Hematopoietic multipotent progenitor cell (in vitro differentiated cells): ENCODE data around the gene SLC5A10. TPM values are rescaled to one million over a fixed set of nuclear protein-coding genes. Genes with fewer than 3 reads are reported as not detected.
A peak's percentile ranks its signal among the peaks of the same experiment; 100 is the strongest.
"Not testable (repeated sequence)": the region's sequence is repeated elsewhere in the genome, so short reads cannot be mapped to it uniquely, and the experiment has no call there.

Experiments used
- DNase-seq, 3 donors: peaks; one replicate each; pipeline ENCODE4 v3.0.0-alpha.2; 2011 to 2015; ENCODE audit warnings: low read depth in 2 of 3, low spot score in 2 of 3
- total RNA-seq: library from RNA; depleted of rRNA; stranded (reverse); fragments of >200 nt; gene quantifications from one replicate; pipeline ENCODE4 v1.2.3, GENCODE V29; 2012

The SLC5A10 gene
- 0.81 TPM for total RNA-seq

- no peak for DNase-seq
Observed at GRCh38 chr17:18951941-18952842, at the start of gene SLC5A10. Gene SLC5A10, plus strand, starts transcription at chr17:18952165. Its CDS starts 41 bp downstream, at chr17:18952206.

- DNase-seq: no peak
Observed at GRCh38 chr17:18904482-18904881, 47.5 kb upstream of the SLC5A10 start.

GRCh38 chr17:18905226-18905625 is 46.7 kb upstream of the SLC5A10 start:
- no peak for DNase-seq

- no peak for DNase-seq
Observed at GRCh38 chr17:18910326-18910725, 41.6 kb upstream of the SLC5A10 start.

- no peak for DNase-seq
Observed at GRCh38 chr17:18910881-18911280, 41.1 kb upstream of the SLC5A10 start.

- DNase-seq: peak in 2 of 3 donors; percentile 86 to 95
Observed at GRCh38 chr17:18916816-18917500, 35.0 kb upstream of the SLC5A10 start.

- no peak for DNase-seq
Observed at GRCh38 chr17:18917506-18918032, 34.4 kb upstream of the SLC5A10 start.

GRCh38 chr17:18919963-18920362 is 32.0 kb upstream of the SLC5A10 start:
- DNase-seq: no peak

- DNase-seq: peak in 2 of 3 donors; percentile 19 to 21
Observed at GRCh38 chr17:18920911-18921441, 31.0 kb upstream of the SLC5A10 start.

- DNase-seq: no peak
Observed at GRCh38 chr17:18921485-18921884, 30.5 kb upstream of the SLC5A10 start.

- DNase-seq: peak in 2 of 3 donors; percentile 78 to 83
Observed at GRCh38 chr17:18921912-18922451, 30.0 kb upstream of the SLC5A10 start.

- DNase-seq: not testable (repeated sequence)
Observed at GRCh38 chr17:18922596-18922995, 29.4 kb upstream of the SLC5A10 start.

GRCh38 chr17:18925187-18925586 is 26.8 kb upstream of the SLC5A10 start:
- no peak for DNase-seq

- DNase-seq: no peak
Observed at GRCh38 chr17:18928628-18929125, 23.3 kb upstream of the SLC5A10 start.

- peak in 1 of 3 donors; percentile 69 for DNase-seq
Observed at GRCh38 chr17:18932360-18933055, 19.5 kb upstream of the SLC5A10 start.

GRCh38 chr17:18933102-18934058 is 18.6 kb upstream of the SLC5A10 start:
- peak in 1 of 3 donors; percentile 25 for DNase-seq

- no peak for DNase-seq
Observed at GRCh38 chr17:18937981-18938691, 13.8 kb upstream of the SLC5A10 start.

- DNase-seq: no peak
Observed at GRCh38 chr17:18938692-18939023, 13.3 kb upstream of the SLC5A10 start.
